GM06990 (cell line): ENCODE results near the gene USP25.

Experiments
- DNase-seq: peaks from one replicate; pipeline ENCODE4 v3.0.0-alpha.2; 2011; ENCODE audit not compliant: insufficient read length; ENCODE audit errors: extremely low read depth
- H3K27me3 ChIP-seq: replicated peaks from 2 replicates; pipeline ENCODE4 v1.6.0; 2011; ENCODE audit warnings: low read length; ENCODE audit not compliant: control insufficient read depth, insufficient read depth
- H3K36me3 ChIP-seq: 2 replicates; pipeline ENCODE4 v1.5.1; 2011; ENCODE audit warnings: low read length; ENCODE audit not compliant: control insufficient read depth, insufficient read depth
- H3K4me3 ChIP-seq: replicated peaks from 2 replicates; pipeline ENCODE4 v1.5.1; 2011; ENCODE audit warnings: low read depth, mild to moderate bottlenecking, control low read depth, low read length
- TF ChIP-seq, protein P1 (sequence below): IDR thresholded peaks from 2 replicates; pipeline ENCODE4 v1.5.1; 2011; ENCODE audit warnings: low read length, control low read depth, mild to moderate bottlenecking, inconsistent platforms; ENCODE audit not compliant: insufficient read depth, poor library complexity, severe bottlenecking

USP25 gene

DNA sequence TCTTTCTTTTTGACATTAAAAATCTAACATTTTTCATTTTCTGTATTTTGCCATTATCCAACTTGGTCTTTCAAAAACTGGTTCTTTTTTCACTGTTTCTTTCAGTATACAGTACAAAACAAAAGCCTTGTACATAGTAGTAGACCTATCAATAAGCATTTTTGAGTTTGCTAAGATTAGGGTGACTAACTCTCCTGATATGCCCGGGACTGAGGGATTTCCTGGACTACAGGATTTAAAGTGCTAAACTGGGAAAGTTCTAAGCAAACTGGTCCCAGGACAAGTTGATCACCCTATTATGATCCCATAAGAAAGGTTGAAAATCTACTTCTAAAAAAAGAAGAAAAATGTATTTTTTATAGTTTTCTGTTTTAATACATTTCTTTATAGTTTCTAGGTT, 120.9 kb downstream of the USP25 start:
- DNase-seq, result no peak
- Histone ChIP-seq H3K4me3 (no peak overlapping the region), H3K27me3 (no peaks in the 10 kb centered on the region), H3K36me3 (no peaks in the 10 kb centered on the region)
- TF ChIP-seq, protein P1, sequence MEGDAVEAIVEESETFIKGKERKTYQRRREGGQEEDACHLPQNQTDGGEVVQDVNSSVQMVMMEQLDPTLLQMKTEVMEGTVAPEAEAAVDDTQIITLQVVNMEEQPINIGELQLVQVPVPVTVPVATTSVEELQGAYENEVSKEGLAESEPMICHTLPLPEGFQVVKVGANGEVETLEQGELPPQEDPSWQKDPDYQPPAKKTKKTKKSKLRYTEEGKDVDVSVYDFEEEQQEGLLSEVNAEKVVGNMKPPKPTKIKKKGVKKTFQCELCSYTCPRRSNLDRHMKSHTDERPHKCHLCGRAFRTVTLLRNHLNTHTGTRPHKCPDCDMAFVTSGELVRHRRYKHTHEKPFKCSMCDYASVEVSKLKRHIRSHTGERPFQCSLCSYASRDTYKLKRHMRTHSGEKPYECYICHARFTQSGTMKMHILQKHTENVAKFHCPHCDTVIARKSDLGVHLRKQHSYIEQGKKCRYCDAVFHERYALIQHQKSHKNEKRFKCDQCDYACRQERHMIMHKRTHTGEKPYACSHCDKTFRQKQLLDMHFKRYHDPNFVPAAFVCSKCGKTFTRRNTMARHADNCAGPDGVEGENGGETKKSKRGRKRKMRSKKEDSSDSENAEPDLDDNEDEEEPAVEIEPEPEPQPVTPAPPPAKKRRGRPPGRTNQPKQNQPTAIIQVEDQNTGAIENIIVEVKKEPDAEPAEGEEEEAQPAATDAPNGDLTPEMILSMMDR, result no peak

GRCh38 chr21:15852146-15852545, 122.4 kb downstream of the USP25 start:
- DNase-seq, result no peak
- TF ChIP-seq, protein P1, result no peak
- Histone ChIP-seq H3K36me3 (no peaks in the 10 kb centered on the region), H3K27me3 (no peaks in the 10 kb centered on the region), H3K4me3 (no peak overlapping the region)

GRCh38 chr21:15853126-15853525, 123.3 kb downstream of the USP25 start:
- H3K27me3 ChIP-seq, result no peaks in the 10 kb centered on the region
- TF ChIP-seq, protein P1, result no peak
- no peaks in the 10 kb centered on the region for H3K36me3 ChIP-seq
- DNase-seq, result no peak
- H3K4me3 ChIP-seq, result no peak overlapping the region

GRCh38 chr21:15856813-15857212, 127.0 kb downstream of the USP25 start:
- no peaks in the 10 kb centered on the region for H3K36me3 ChIP-seq
- TF ChIP-seq, protein P1, result no peak
- no peak for DNase-seq

DNA sequence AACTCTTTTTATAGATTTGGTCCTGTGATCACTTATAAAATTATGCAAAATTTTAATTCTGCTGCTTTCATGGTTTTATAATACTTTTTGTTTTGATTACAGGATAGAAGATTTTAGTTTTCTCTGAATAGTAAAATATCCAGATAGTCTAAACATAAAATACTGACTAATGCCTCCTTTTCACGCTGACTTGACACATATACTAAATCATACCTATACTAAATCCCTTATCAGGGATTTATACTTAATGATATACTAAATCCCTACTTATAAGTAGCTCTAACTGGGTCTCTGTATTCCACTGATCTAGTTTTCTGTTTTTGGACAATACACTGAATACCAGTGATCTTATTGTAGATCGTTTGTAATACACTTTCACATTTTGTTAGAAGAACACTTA, 128.0 kb downstream of the USP25 start:
- H3K36me3 ChIP-seq, result no peaks in the 10 kb centered on the region
- TF ChIP-seq, protein P1, result no peak
- DNase-seq, result no peak
- no peak overlapping the region for H3K4me3 ChIP-seq
- no peaks in the 10 kb centered on the region for H3K27me3 ChIP-seq

More at GRCh38 chr21:15856813-15857212, 127.0 kb downstream of the USP25 start:
- Histone ChIP-seq H3K4me3 (no peak overlapping the region), H3K27me3 (no peaks in the 10 kb centered on the region)

DNA sequence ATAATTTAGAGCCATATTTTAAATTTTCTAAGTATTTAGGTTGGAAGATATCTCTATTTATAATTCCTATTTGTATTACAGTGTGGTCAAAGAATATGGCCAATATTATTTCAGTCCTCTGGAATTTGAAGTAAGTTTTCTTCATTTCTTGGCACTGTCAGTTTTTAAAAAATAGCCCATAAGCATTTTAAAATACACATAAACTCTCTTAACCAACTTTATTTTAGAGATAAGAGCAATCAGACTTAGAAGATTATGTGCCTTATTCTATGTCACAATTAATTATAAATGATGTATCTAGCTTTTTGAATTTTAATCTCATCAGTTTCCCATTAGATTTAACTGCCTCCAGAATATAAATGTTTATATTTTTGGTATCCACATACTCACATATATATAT, 130.8 kb downstream of the USP25 start:
- Histone ChIP-seq H3K36me3 (no peaks in the 10 kb centered on the region), H3K27me3 (no peaks in the 10 kb centered on the region), H3K4me3 (no peak overlapping the region)
- no peak for DNase-seq
- TF ChIP-seq, protein P1, result no peak
